ENCODE data around the gene SBNO2. TPM values are rescaled to one million over a fixed set of nuclear protein-coding genes. Genes with fewer than 3 reads are reported as not detected.

SBNO2 gene
- total and polyA plus RNA-seq, 2 donors (not counting 1 experiment from before 2014, with no cell fraction given): 42.8 to 83.3 TPM

DNA sequence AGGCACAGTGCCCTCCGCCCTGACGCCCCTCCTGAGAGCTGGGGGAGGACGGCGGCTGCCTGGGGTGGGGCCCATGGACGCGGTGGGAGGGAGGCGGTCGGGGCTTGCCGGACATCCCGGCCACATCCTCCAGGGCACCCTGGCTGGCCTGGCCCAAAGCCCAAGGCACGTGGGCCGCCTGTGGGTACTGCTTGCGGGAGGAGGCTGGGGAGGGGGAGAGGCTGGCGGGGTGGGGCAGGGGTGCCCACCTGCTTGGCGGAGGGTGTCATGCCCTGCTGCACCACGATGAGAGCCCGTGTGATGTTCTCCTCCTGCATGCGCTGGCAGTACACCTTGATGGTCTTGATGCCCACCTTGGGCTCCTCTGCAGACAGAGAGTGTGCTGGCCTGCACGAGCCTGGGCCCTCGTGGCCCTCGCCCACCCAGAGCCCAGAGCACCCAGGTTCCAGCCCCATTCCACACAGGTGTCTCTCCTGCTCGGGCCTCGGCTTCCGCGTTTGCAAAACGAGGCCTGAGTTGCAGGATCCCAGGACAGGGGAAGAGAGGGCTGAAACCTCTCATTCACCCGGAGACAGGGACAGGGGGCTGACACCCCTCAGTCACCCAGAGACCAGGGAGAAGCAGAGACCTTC lies 82.4 kb downstream of the SBNO2 start:
- no peak overlapping the region for H2AFZ ChIP-seq (ENCODE audit: insufficient read depth, low read depth, low read length, poor library complexity, severe bottlenecking)
- ChIA-PET POLR2A (interaction anchor here (2.1 kb wide), 1 partner anchor 10 kb away, joined by 8 read pairs; no protein-coding TSS in a partner anchor), CTCF (no interaction called here)
- WGBS (ENCODE audit: insufficient coverage): 97% methylated on average over 18 of the region's 27 CpGs
- intact Hi-C loops (cut with micrococcal nuclease): no loop called here
- ATAC-seq (ENCODE audit: low read depth): no peak
- no peak overlapping the region for H3K4me2 ChIP-seq (replicated peaks; ENCODE audit: low read depth, low read length, poor library complexity, severe bottlenecking)
- no peaks in the 10 kb centered on the region for H3K27me3 ChIP-seq (replicated peaks in 1 of 4; ENCODE audit: control extremely low read depth in 1 of 4, control insufficient read depth in 3 of 4, insufficient read depth in 4 of 4, low read length in 3 of 4)
- no peak overlapping the region for H3K9ac ChIP-seq (ENCODE audit: low read length)
- no peak overlapping the region for H3K27ac ChIP-seq (ENCODE audit: low read length in 2 of 2)
- no peak overlapping the region for H3K4me3 Mint-ChIP-seq
- peaks cover 0 to 45% of the 10 kb centered on the region in 2 experiments for H3K36me3 ChIP-seq (replicated peaks in 1 of 2; ENCODE audit: control extremely low read depth in 1 of 2, control insufficient read depth in 1 of 2, extremely low read depth in 1 of 2, insufficient read depth in 2 of 2, low read length in 1 of 2)
- H4K20me1 ChIP-seq (ENCODE audit: control insufficient read depth, insufficient read depth, low read length, poor library complexity, severe bottlenecking): peaks cover 75% of the 10 kb centered on the region
- H3K9me3 ChIP-seq (ENCODE audit: control extremely low read depth in 1 of 3, control insufficient read depth in 2 of 3, insufficient read depth in 1 of 3, low read length in 2 of 3): no peaks in the 10 kb centered on the region
- H3K4me1 ChIP-seq (ENCODE audit: control insufficient read depth in 2 of 2, insufficient read depth in 2 of 2, low read length in 2 of 2): peaks cover 47 to 55% of the 10 kb centered on the region in 2 donors
- no peaks in the 10 kb centered on the region for H3K9me3 Mint-ChIP-seq (ENCODE audit: insufficient read depth)
- no peak overlapping the region for H3K4me3 ChIP-seq (ENCODE audit: control extremely low read depth in 1 of 5, extremely low read depth in 1 of 5, insufficient read depth in 1 of 5, low read depth in 2 of 5, low read length in 4 of 5)
- peaks cover 52% of the 10 kb centered on the region for H3K79me2 ChIP-seq (ENCODE audit: control insufficient read depth, insufficient read depth, low read length)
- H3K4me1 Mint-ChIP-seq: peaks cover 45% of the 10 kb centered on the region
- DNase-seq: no peak
- TF ChIP-seq, protein P1, sequence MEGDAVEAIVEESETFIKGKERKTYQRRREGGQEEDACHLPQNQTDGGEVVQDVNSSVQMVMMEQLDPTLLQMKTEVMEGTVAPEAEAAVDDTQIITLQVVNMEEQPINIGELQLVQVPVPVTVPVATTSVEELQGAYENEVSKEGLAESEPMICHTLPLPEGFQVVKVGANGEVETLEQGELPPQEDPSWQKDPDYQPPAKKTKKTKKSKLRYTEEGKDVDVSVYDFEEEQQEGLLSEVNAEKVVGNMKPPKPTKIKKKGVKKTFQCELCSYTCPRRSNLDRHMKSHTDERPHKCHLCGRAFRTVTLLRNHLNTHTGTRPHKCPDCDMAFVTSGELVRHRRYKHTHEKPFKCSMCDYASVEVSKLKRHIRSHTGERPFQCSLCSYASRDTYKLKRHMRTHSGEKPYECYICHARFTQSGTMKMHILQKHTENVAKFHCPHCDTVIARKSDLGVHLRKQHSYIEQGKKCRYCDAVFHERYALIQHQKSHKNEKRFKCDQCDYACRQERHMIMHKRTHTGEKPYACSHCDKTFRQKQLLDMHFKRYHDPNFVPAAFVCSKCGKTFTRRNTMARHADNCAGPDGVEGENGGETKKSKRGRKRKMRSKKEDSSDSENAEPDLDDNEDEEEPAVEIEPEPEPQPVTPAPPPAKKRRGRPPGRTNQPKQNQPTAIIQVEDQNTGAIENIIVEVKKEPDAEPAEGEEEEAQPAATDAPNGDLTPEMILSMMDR (IDR thresholded peaks at IDR 0.05): no peak
- TF ChIP-seq EZH2 (IDR thresholded peaks at IDR 0.05; ENCODE audit: borderline replicate concordance, insufficient read depth, low read depth, low read length, poor library complexity, severe bottlenecking): no peak
- H3K27me3 Mint-ChIP-seq: no peaks in the 10 kb centered on the region
- no peak overlapping the region for H3K27ac Mint-ChIP-seq
